Measurements from ENCODE around the gene CTNND1. TPM values are rescaled to one million over a fixed set of nuclear protein-coding genes. Genes with fewer than 3 reads are reported as not detected.

CTNND1 gene
- total and polyA plus RNA-seq, 2 of the 4 experiments (the other 2 are of a cell fraction): 88.5 to 229 TPM

DNA sequence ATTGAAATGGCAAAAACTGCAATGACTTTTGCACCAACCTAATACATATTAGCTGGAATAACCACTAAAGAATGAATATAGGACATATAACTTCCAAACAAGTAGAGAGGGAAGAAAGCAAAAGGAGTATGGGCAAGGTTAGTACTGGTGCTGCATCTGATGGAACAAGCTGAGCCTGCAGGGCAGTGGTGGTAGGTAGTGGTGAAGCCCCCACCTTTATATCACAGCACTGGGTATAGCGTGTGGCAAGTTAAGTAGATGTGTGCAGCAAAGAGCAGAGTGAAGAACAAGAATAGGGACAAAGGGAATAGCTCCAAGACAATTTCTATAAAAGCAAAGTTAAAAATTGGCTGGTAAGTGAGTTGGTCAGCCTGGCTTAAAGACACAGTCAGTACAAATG, 62.3 kb downstream of the CTNND1 start:
- no TSS peak for BruUV-seq (replicated peaks)
- dilution Hi-C loops (cut with HindIII; ENCODE audit: low sequenced_read_pairs, unreplicated experiment): no loop called here
- H4K8ac ChIP-seq (ENCODE audit: low read depth in 2 of 2, low read length in 2 of 2): peak overlapping the region in 1 of 2 experiments; percentile 63; a peak in 1 of 4 replicates
- H3K27ac ChIP-seq (ENCODE audit: insufficient read depth, low read length): no peak overlapping the region
- no peak overlapping the region for H2AFZ ChIP-seq (replicated peaks; ENCODE audit: low read length, poor library complexity)
- H3K4me3 ChIP-seq (ENCODE audit: insufficient read depth, low read depth, low read length): no peak overlapping the region
- intact Hi-C loops (cut with micrococcal nuclease): no loop called here
- no peak overlapping the region for H3K56ac ChIP-seq (ENCODE audit: extremely low read depth, insufficient read depth, low read length)
- no peak overlapping the region; the same call in 1 of the 2 replicates for H4K5ac ChIP-seq (ENCODE audit: low read depth, low read length)
- H2BK15ac ChIP-seq (ENCODE audit: low read depth, low read length): no peak overlapping the region
- no peak overlapping the region for H3K18ac ChIP-seq (ENCODE audit: low read depth, low read length)
- no peak overlapping the region for H3K9ac ChIP-seq (ENCODE audit: low read depth, low read length)
- no peak overlapping the region for H2AK9ac ChIP-seq (replicated peaks; ENCODE audit: low read depth, low read length, poor library complexity)
- no peak overlapping the region for H2BK120ac ChIP-seq (ENCODE audit: low read depth, low read length)
- TF ChIP-seq POLR2A (IDR thresholded peaks at IDR 0.05; ENCODE audit: low read depth, low read length): no peak
- TF ChIP-seq MAZ (IDR thresholded peaks at IDR 0.05; ENCODE audit: borderline replicate concordance, low read depth, low read length): no peak
- TF ChIP-seq, protein P1, sequence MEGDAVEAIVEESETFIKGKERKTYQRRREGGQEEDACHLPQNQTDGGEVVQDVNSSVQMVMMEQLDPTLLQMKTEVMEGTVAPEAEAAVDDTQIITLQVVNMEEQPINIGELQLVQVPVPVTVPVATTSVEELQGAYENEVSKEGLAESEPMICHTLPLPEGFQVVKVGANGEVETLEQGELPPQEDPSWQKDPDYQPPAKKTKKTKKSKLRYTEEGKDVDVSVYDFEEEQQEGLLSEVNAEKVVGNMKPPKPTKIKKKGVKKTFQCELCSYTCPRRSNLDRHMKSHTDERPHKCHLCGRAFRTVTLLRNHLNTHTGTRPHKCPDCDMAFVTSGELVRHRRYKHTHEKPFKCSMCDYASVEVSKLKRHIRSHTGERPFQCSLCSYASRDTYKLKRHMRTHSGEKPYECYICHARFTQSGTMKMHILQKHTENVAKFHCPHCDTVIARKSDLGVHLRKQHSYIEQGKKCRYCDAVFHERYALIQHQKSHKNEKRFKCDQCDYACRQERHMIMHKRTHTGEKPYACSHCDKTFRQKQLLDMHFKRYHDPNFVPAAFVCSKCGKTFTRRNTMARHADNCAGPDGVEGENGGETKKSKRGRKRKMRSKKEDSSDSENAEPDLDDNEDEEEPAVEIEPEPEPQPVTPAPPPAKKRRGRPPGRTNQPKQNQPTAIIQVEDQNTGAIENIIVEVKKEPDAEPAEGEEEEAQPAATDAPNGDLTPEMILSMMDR (conservative IDR thresholded peaks at IDR 0.05; ENCODE audit: low read depth, low read length): no peak
- TF ChIP-seq MAFK (IDR thresholded peaks at IDR 0.05; ENCODE audit: low read depth, low read length): no peak
- TF ChIP-seq CEBPB (IDR thresholded peaks at IDR 0.05; ENCODE audit: low read depth, low read length): no peak
- TF ChIP-seq MXI1 (IDR thresholded peaks at IDR 0.05; ENCODE audit: borderline replicate concordance, low read depth, low read length): no peak
- no peak for TF ChIP-seq RFX5 (IDR thresholded peaks at IDR 0.05; ENCODE audit: low read depth, low read length)
- TF ChIP-seq BHLHE40 (IDR thresholded peaks at IDR 0.05; ENCODE audit: low read depth, low read length): no peak
- no peak for TF ChIP-seq RAD21 (IDR thresholded peaks at IDR 0.05; ENCODE audit: low read length)
- no peak for TF ChIP-seq RCOR1 (IDR thresholded peaks at IDR 0.05; ENCODE audit: insufficient replicate concordance, low read length)
- no peak for TF ChIP-seq NFE2L2 (IDR thresholded peaks at IDR 0.05; ENCODE audit: low read depth, low read length)
- no peak for TF ChIP-seq FOS (IDR thresholded peaks at IDR 0.05; ENCODE audit: low read depth, low read length)
- TF ChIP-seq SMC3 (IDR thresholded peaks at IDR 0.05; ENCODE audit: low read depth, low read length): no peak
- TF ChIP-seq, protein P2, sequence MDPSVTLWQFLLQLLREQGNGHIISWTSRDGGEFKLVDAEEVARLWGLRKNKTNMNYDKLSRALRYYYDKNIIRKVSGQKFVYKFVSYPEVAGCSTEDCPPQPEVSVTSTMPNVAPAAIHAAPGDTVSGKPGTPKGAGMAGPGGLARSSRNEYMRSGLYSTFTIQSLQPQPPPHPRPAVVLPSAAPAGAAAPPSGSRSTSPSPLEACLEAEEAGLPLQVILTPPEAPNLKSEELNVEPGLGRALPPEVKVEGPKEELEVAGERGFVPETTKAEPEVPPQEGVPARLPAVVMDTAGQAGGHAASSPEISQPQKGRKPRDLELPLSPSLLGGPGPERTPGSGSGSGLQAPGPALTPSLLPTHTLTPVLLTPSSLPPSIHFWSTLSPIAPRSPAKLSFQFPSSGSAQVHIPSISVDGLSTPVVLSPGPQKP (IDR thresholded peaks at IDR 0.05; ENCODE audit: borderline replicate concordance, low read depth, low read length): no peak
- TF ChIP-seq, protein P3, sequence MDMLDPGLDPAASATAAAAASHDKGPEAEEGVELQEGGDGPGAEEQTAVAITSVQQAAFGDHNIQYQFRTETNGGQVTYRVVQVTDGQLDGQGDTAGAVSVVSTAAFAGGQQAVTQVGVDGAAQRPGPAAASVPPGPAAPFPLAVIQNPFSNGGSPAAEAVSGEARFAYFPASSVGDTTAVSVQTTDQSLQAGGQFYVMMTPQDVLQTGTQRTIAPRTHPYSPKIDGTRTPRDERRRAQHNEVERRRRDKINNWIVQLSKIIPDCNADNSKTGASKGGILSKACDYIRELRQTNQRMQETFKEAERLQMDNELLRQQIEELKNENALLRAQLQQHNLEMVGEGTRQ (IDR thresholded peaks at IDR 0.05; ENCODE audit: low read depth, low read length): no peak
- TF ChIP-seq CHD1 (IDR thresholded peaks at IDR 0.05; ENCODE audit: low read depth, low read length): no peak
- no peak overlapping the region for H4K91ac ChIP-seq (ENCODE audit: insufficient read depth, low read depth, low read length)
- ChIA-PET POLR2A (ENCODE audit: unreplicated experiment) (no interaction called here), CTCF (interaction anchor here (1.2 kb wide), 1 partner anchor 236 kb away, joined by 3 read pairs; no protein-coding TSS in a partner anchor)
- H3K9me1 ChIP-seq (ENCODE audit: insufficient read depth, low read length): no peaks in the 10 kb centered on the region; the same call in none of the 2 replicates
- no peak overlapping the region for H3K4ac ChIP-seq (ENCODE audit: low read depth, low read length)
- DNase-seq (no peak), ATAC-seq (ENCODE audit: low read depth) (no peak)
- peaks cover 6% of the 10 kb centered on the region for H3K36me3 ChIP-seq (ENCODE audit: control insufficient read depth, insufficient read depth, low read length)
- no peaks in the 10 kb centered on the region for H3K79me1 ChIP-seq (ENCODE audit: low read depth in 1 of 2, low read length in 2 of 2)
- in situ Hi-C loops (cut with MboI; ENCODE audit: low sequenced_read_pairs): no loop called here
- no peak overlapping the region for H3K4me2 ChIP-seq (ENCODE audit: low read depth, low read length)
- no peak overlapping the region for H2AK5ac ChIP-seq (ENCODE audit: low read depth, low read length)
- H2BK20ac ChIP-seq (ENCODE audit: low read depth, low read length): no peak overlapping the region
- no peaks in the 10 kb centered on the region for H3K27me3 ChIP-seq (ENCODE audit: control insufficient read depth, insufficient read depth, low read length)
- H3K9me3 ChIP-seq (ENCODE audit: control insufficient read depth, insufficient read depth, low read length): no peaks in the 10 kb centered on the region
- no peaks in the 10 kb centered on the region for H4K20me1 ChIP-seq (ENCODE audit: insufficient read depth, low read length)
- H3K4me1 ChIP-seq (ENCODE audit: control insufficient read depth, insufficient read depth, low read length): no peaks in the 10 kb centered on the region
- H2BK5ac ChIP-seq (ENCODE audit: low read depth, low read length, poor library complexity, severe bottlenecking): no peak overlapping the region
- no peak overlapping the region for H3K23ac ChIP-seq (ENCODE audit: low read depth, low read length)
- no CpG with 5 or more reads among the region's 1 CpG for WGBS, 2 experiments (ENCODE audit: extremely low coverage in 2 of 2, insufficient read length in 1 of 2)
- H3K14ac ChIP-seq (replicated peaks; ENCODE audit: low read depth, low read length): no peak overlapping the region

All from IMR-90 (cell line).